Breast epithelium (tissue), 3 donors: ENCODE measurements around the gene CAV1.

Experiments
- POLR2A ChIP-seq: fragments of 450-650 bp; IDR thresholded peaks from one replicate; pipeline ENCODE4 v1.6.1; 2016; ENCODE audit warnings: antibody characterized with exemption, mild to moderate bottlenecking, moderate library complexity
- POLR2AphosphoS5 ChIP-seq, 3 donors: sonication (generic); formaldehyde crosslinking; IDR thresholded peaks; one replicate each; pipeline ENCODE4 v1.6.1; 2017; ENCODE audit warnings: antibody characterized with exemption in 3 of 3

- TF ChIP-seq POLR2A (no peak), POLR2AphosphoS5 (IDR thresholded peaks at IDR 0.05) (no peak)
These were observed 5.4 kb downstream of the CAV1 start for GRCh38 chr7:116530107-116530820.
